ENCODE data around the gene DAB2IP. TPM values are rescaled to one million over a fixed set of nuclear protein-coding genes. Genes with fewer than 3 reads are reported as not detected.
A peak's percentile ranks its signal among the peaks of the same experiment; 100 is the strongest.
"Not testable (repeated sequence)": the region's sequence is repeated elsewhere in the genome, so short reads cannot be mapped to it uniquely, and the experiment has no call there.

The DAB2IP gene
- total RNA-seq, 4 donors from 2014 or later: 35.2 to 56.4 (median 51.4) TPM

DNA sequence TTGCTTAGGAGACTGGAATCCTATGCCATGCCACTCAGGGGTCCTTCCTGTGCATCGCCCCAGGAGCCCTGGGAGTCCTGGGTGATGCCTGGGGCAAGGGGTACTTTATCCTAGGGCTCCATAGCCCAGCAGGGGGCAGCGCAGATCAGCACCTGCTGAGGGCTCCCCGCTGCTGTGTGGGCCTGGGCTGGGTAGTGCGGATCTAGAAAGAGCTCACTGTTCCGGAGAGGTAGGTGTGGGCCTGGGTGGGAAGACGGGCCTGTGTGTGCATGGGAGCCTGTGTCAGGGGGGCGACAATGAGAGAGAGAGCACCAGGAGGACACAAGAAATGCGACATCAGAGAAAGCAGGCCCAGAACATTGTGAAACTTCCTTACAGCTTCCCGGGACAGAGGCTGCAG is 11.4 kb upstream of the DAB2IP start:
- Histone ChIP-seq H3K4me1 (peaks cover 0 to 26% (median 0%) of the 10 kb centered on the region in 4 donors), H3K27ac (no peak overlapping the region), H3K27me3 (no peaks in the 10 kb centered on the region), H3K9me3 (peaks cover 0 to 3% (median 0%) of the 10 kb centered on the region in 4 donors), H3K4me3 (no peak overlapping the region), H3K36me3 (no peaks in the 10 kb centered on the region)
- TF ChIP-seq, protein P1, sequence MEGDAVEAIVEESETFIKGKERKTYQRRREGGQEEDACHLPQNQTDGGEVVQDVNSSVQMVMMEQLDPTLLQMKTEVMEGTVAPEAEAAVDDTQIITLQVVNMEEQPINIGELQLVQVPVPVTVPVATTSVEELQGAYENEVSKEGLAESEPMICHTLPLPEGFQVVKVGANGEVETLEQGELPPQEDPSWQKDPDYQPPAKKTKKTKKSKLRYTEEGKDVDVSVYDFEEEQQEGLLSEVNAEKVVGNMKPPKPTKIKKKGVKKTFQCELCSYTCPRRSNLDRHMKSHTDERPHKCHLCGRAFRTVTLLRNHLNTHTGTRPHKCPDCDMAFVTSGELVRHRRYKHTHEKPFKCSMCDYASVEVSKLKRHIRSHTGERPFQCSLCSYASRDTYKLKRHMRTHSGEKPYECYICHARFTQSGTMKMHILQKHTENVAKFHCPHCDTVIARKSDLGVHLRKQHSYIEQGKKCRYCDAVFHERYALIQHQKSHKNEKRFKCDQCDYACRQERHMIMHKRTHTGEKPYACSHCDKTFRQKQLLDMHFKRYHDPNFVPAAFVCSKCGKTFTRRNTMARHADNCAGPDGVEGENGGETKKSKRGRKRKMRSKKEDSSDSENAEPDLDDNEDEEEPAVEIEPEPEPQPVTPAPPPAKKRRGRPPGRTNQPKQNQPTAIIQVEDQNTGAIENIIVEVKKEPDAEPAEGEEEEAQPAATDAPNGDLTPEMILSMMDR (IDR thresholded peaks at IDR 0.05): peak in 4 of 5 experiments; percentile 30 to 40 (median 38)
- TF ChIP-seq POLR2A (IDR thresholded peaks at IDR 0.05) (no peak), EP300 (IDR thresholded peaks at IDR 0.05) (no peak)
- DNase-seq (ENCODE audit: low spot score in 2 of 2): no peak
- 75 to 78% methylated on average over 9 of the region's 9 CpGs for WGBS, 2 donors

GRCh38 chr9:121640491-121641223 is 10.8 kb upstream of the DAB2IP start:
- peaks cover 0 to 3% (median 0%) of the 10 kb centered on the region in 4 donors for H3K9me3 ChIP-seq
- peaks cover 0 to 30% (median 0%) of the 10 kb centered on the region in 4 donors for H3K4me1 ChIP-seq
- H3K27ac ChIP-seq: no peak overlapping the region
- H3K4me3 ChIP-seq: no peak overlapping the region
- WGBS, 2 donors: 0 to 29% methylated on average over 1 to 2 of the region's 2 CpGs
- no peaks in the 10 kb centered on the region for H3K36me3 ChIP-seq
- TF ChIP-seq POLR2A (IDR thresholded peaks at IDR 0.05): no peak
- TF ChIP-seq, protein P1 (IDR thresholded peaks at IDR 0.05): no peak
- TF ChIP-seq EP300 (IDR thresholded peaks at IDR 0.05): no peak
- no peaks in the 10 kb centered on the region for H3K27me3 ChIP-seq
- DNase-seq (ENCODE audit: low spot score in 2 of 2): no peak

DNA sequence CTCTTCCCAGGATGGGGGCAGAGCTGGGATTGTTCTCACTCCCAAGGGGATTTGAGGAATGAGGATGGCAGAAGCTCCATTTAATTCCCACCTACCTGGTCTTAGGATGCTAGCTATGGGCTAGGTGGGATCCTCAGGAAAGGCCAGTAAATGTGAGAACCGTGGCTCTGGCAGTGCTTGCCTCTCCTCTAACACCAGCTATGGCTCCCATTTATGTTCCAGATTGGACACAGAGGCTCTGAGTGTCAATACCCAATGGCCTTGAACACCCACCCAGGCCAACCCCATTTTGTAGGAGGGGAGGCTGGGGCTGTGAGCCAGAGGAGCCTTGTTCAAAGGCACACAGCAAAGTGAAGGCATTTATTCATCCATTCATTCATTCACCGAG is 10.2 kb upstream of the DAB2IP start:
- Histone ChIP-seq H3K4me1 (peaks cover 0 to 29% (median 0%) of the 10 kb centered on the region in 4 donors), H3K36me3 (no peaks in the 10 kb centered on the region), H3K27ac (no peak overlapping the region), H3K9me3 (peaks cover 0 to 3% (median 0%) of the 10 kb centered on the region in 4 donors), H3K27me3 (no peaks in the 10 kb centered on the region), H3K4me3 (no peak overlapping the region)
- WGBS, 2 donors: 77 to 100% methylated on average over 1 to 2 of the region's 2 CpGs
- TF ChIP-seq EP300 (IDR thresholded peaks at IDR 0.05): no peak
- no peak for DNase-seq (ENCODE audit: low spot score in 2 of 2)

DNA sequence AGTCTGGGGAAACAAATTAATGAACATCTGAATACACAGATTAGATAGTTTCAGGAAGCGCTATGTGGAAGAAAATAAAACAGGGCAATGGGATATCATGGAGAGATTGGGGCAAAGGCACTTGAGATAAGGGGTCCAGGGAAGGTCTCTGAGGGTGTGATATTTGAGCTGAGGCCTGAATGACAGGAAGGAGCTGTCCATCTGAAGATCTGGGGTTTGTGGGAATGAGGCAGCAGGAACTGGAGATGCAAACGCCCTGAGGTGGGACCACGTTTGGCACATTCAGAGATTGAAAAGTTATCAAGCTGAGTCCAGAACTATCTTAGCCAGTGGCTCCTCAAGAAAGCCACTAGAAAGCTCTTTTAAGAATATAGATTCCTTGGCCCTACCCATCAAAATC is 8.7 kb upstream of the DAB2IP start:
- DNase-seq (ENCODE audit: low spot score in 2 of 2): no peak
- no peaks in the 10 kb centered on the region for H3K27me3 ChIP-seq
- H3K4me1 ChIP-seq: peaks cover 0 to 22% (median 0%) of the 10 kb centered on the region in 4 donors
- WGBS, 2 donors: 84 to 95% methylated on average over 3 of the region's 3 CpGs
- no peaks in the 10 kb centered on the region for H3K36me3 ChIP-seq
- H3K9me3 ChIP-seq: peaks cover 0 to 3% (median 0%) of the 10 kb centered on the region in 4 donors
- H3K4me3 ChIP-seq: no peak overlapping the region
- TF ChIP-seq POLR2A (IDR thresholded peaks at IDR 0.05): no peak
- TF ChIP-seq EP300 (IDR thresholded peaks at IDR 0.05): no peak
- TF ChIP-seq, protein P1 (IDR thresholded peaks at IDR 0.05): no peak
- H3K27ac ChIP-seq: no peak overlapping the region

DNA sequence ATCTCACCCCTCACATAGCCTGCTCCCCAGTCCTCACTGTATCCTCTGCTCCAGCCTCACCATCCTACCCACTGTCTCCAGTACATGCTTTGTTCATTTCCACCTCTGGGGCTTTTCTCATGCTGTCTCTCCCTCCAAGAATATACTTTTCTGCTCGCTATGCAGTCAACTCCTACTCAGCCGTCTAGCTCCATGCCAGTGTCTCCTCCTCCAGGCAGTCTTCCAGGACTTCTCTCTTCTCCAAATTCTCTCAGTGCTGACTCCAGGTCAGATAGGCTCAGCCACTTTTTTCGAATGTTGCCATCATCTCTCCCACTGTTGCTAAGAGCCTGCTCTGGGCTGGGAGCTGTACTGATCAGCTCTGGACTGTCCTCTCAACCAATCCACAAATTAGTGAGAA is 8.0 kb upstream of the DAB2IP start:
- H3K27me3 ChIP-seq: no peaks in the 10 kb centered on the region
- DNase-seq (ENCODE audit: low spot score in 2 of 2): no peak
- H3K4me1 ChIP-seq: peaks cover 0 to 19% (median 0%) of the 10 kb centered on the region in 4 donors
- 88 to 92% methylated on average over 3 of the region's 3 CpGs for WGBS, 2 donors
- TF ChIP-seq, protein P1 (IDR thresholded peaks at IDR 0.05): no peak
- no peak for TF ChIP-seq EP300 (IDR thresholded peaks at IDR 0.05)
- no peak for TF ChIP-seq POLR2A (IDR thresholded peaks at IDR 0.05)
- H3K36me3 ChIP-seq: no peaks in the 10 kb centered on the region
- peaks cover 0 to 3% (median 0%) of the 10 kb centered on the region in 4 donors for H3K9me3 ChIP-seq
- H3K4me3 ChIP-seq: no peak overlapping the region
- no peak overlapping the region for H3K27ac ChIP-seq

- peaks cover 0 to 19% (median 0%) of the 10 kb centered on the region in 4 donors for H3K4me1 ChIP-seq
- not testable (repeated sequence) for H3K36me3 ChIP-seq; DNase-seq (ENCODE audit: low spot score in 2 of 2); H3K27ac ChIP-seq; H3K4me3 ChIP-seq; H3K9me3 ChIP-seq; H3K27me3 ChIP-seq
- 90 to 93% methylated on average over 10 of the region's 10 CpGs for WGBS, 2 donors
These were observed 7.4 kb upstream of the DAB2IP start for GRCh38 chr9:121644040-121644439.

All from tibial nerve (tissue), 4 donors.